ENCODE data around the gene RIPK1. TPM values are rescaled to one million over a fixed set of nuclear protein-coding genes. Genes with fewer than 3 reads are reported as not detected.
"Not testable (repeated sequence)": the region's sequence is repeated elsewhere in the genome, so short reads cannot be mapped to it uniquely, and the experiment has no call there.

Gene RIPK1
- total RNA-seq, 1 experiment from 2014 or later: 6.1 TPM

- H3K27me3 ChIP-seq: no peaks in the 10 kb centered on the region; the same call in 1 of the 2 replicates
- H3K4me1 ChIP-seq: no peaks in the 10 kb centered on the region
- no peak for DNase-seq
- no peaks in the 10 kb centered on the region for H3K36me3 ChIP-seq
- H3K4me3 ChIP-seq: no peak overlapping the region
- no peak overlapping the region for H3K27ac ChIP-seq
- no peaks in the 10 kb centered on the region for H3K9me3 ChIP-seq (replicated peaks)
Observed at GRCh38 chr6:3058957-3059356, 9.3 kb upstream of the RIPK1 start.

- H3K9me3 ChIP-seq (replicated peaks); H3K4me1 ChIP-seq; H3K27ac ChIP-seq; H3K36me3 ChIP-seq; DNase-seq; H3K4me3 ChIP-seq; H3K27me3 ChIP-seq: not testable (repeated sequence)
Observed at GRCh38 chr6:3060092-3060491, 8.2 kb upstream of the RIPK1 start.

DNA sequence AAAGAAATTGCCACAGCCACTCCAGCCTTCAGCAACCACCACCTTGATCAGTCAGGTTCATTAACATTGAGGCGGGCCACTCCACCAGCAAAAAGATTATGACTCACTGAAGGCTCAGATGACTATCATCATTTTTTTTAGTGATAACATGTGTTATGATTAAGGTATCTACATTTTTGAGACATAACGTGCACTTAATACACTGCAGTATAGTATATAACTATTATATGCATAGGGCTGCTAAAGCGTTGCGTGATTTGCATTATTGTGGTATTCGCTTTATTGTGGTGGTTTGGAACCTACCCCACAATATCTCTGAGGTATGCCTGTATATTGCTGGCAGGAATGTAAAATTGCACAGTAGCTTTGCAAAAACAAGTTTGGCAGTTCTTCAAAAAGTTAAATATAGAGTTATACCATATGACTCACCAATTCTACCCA is 6.8 kb upstream of the RIPK1 start:
- DNase-seq: no peak
- H3K9me3 ChIP-seq (replicated peaks): no peaks in the 10 kb centered on the region
- H3K27me3 ChIP-seq: no peaks in the 10 kb centered on the region; the same call in 1 of the 2 replicates
- no peak overlapping the region for H3K4me3 ChIP-seq
- no peak overlapping the region for H3K27ac ChIP-seq
- no peaks in the 10 kb centered on the region for H3K36me3 ChIP-seq
- no peaks in the 10 kb centered on the region for H3K4me1 ChIP-seq

- not testable (repeated sequence) for H3K9me3 ChIP-seq (replicated peaks); H3K4me1 ChIP-seq; H3K27me3 ChIP-seq; H3K27ac ChIP-seq; H3K36me3 ChIP-seq; DNase-seq
- peak overlapping the region; percentile 64 for H3K4me3 ChIP-seq
Observed at GRCh38 chr6:3063340-3063732, 5.0 kb upstream of the RIPK1 start.

- Histone ChIP-seq H3K9me3 (replicated peaks) (no peaks in the 10 kb centered on the region), H3K27ac (no peak overlapping the region), H3K36me3 (no peaks in the 10 kb centered on the region), H3K27me3 (no peaks in the 10 kb centered on the region), H3K4me3 (peak overlapping the region; percentile 64), H3K4me1 (no peaks in the 10 kb centered on the region)
- DNase-seq: peak; percentile 60 to 65
Observed at GRCh38 chr6:3063733-3064700, 4.3 kb upstream of the RIPK1 start.

DNA sequence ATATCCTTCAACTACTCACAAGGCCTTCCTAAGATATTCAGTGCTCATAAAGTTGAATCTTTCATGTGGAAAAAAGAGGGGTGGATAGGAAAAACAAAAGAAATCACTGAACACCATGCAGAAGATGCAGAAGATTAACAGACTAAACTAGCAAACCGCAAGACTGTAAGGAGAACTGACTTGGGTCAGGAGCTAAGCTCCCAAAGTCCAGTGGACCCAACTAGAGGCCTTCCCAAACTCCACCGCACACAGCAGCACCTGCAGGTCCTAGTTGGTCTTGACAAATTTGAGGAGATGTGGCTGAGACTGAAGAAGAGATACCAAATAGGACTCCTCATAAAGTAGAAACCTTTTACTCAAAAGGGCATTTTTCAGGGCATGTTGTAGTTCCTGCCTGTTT is 3.3 kb downstream of the RIPK1 start:
- Histone ChIP-seq H3K36me3 (no peaks in the 10 kb centered on the region), H3K4me3 (no peak overlapping the region), H3K4me1 (peaks cover 9% of the 10 kb centered on the region), H3K9me3 (replicated peaks) (no peaks in the 10 kb centered on the region), H3K27me3 (no peaks in the 10 kb centered on the region), H3K27ac (no peak overlapping the region)
- DNase-seq: no peak

DNA sequence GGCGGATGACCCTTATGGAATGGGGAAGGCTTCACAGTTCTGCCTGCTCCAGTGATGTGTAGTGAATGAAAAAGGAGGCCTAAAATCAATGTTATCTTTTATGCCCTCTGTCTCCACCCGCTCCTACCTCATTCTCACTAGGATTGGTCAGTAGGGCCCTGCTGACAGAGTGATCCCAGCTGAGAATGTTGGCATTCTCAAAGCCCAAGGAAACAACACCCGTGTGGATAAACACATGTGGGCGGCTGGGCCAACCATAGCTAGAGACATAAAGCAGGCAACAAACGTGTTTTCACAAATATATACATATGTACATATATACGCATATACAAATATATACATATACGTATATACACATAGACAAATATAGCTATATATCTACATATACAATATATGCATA is 4.5 kb downstream of the RIPK1 start:
- Histone ChIP-seq H3K9me3 (replicated peaks) (no peaks in the 10 kb centered on the region), H3K27ac (no peak overlapping the region), H3K4me1 (peaks cover 9% of the 10 kb centered on the region), H3K36me3 (no peaks in the 10 kb centered on the region), H3K4me3 (no peak overlapping the region), H3K27me3 (no peaks in the 10 kb centered on the region)
- DNase-seq: no peak

DNA sequence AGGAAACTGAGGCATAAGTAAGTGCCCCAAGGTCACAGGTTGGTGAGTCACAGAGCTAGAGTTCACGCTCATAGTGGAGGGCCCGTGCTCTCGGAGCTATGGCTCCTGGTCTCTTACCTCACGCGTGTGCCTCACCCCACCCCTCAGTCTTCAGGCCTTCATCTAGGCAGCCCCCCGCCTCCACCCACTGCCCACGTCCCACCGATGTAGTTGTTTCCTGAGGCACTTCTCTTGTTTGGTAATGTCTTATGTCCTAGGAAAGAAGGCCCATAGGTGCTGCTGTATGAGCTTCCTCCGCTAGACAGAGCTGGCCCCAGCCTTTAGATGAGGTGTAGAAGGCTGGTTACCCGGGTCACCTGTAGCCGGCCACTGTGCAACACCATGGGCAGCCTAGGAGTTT is 5.1 kb downstream of the RIPK1 start:
- no peak for DNase-seq
- Histone ChIP-seq H3K27ac (no peak overlapping the region), H3K4me3 (no peak overlapping the region), H3K36me3 (0 out of 2 replicates have a peak, but pooled peaks cover 2% of the 10 kb centered on the region), H3K9me3 (replicated peaks) (no peaks in the 10 kb centered on the region), H3K27me3 (no peaks in the 10 kb centered on the region), H3K4me1 (peaks cover 9% of the 10 kb centered on the region)

- no peaks in the 10 kb centered on the region for H3K27me3 ChIP-seq
- H3K36me3 ChIP-seq: peaks cover 4% of the 10 kb centered on the region; the same call in 1 of the 2 replicates
- peaks cover 9% of the 10 kb centered on the region for H3K4me1 ChIP-seq
- H3K27ac ChIP-seq: no peak overlapping the region
- H3K4me3 ChIP-seq: no peak overlapping the region
- H3K9me3 ChIP-seq (replicated peaks): no peaks in the 10 kb centered on the region
- DNase-seq: no peak
Observed at GRCh38 chr6:3075772-3076113, 7.4 kb downstream of the RIPK1 start.

DNA sequence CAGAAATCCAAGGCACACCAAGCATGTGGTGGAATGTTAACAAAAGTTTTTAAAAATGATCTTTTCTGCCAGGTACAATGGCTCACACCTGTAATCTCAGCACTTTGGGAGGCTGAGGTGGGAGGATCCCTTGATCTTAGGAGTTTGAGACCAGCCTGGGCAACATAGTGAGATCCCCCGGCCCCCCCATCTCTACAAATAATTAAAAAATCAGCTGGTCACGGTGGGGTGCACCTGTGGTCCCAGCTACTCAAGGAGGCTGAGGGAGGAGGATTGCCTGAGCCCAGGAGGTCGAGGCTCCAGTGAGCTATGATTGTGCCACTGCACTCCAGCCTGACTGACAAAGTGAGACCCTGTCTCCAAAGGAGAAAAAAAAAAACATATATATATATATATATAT is 8.0 kb downstream of the RIPK1 start:
- H3K4me1 ChIP-seq: peaks cover 9% of the 10 kb centered on the region
- no peaks in the 10 kb centered on the region for H3K27me3 ChIP-seq
- no peak overlapping the region for H3K4me3 ChIP-seq
- peaks cover 4% of the 10 kb centered on the region; the same call in 1 of the 2 replicates for H3K36me3 ChIP-seq
- DNase-seq: no peak
- H3K9me3 ChIP-seq (replicated peaks): no peaks in the 10 kb centered on the region
- H3K27ac ChIP-seq: no peak overlapping the region

DNA sequence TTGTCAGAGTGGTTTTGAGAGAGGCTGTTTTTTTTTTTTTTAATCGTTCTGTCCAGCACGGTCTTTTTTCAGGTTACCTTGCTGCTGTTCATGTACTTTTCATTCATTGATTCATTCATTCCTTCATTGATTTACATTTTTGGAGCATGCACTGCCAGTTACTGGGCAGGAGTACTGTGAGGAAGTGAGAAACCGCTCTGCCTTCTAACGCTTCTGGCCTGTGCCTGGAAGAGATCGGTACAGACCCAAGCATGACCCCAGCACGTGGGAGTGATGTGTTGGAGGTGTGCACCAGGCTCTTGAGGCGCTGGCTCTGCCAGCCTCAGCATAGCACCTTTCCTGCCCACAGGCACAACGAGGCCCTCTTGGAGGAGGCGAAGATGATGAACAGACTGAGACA is 9.1 kb downstream of the RIPK1 start:
- DNase-seq: no peak
- H3K9me3 ChIP-seq (replicated peaks): no peaks in the 10 kb centered on the region
- H3K27ac ChIP-seq: no peak overlapping the region
- no peaks in the 10 kb centered on the region for H3K27me3 ChIP-seq
- H3K4me1 ChIP-seq: peaks cover 9% of the 10 kb centered on the region
- H3K4me3 ChIP-seq: no peak overlapping the region
- H3K36me3 ChIP-seq: peaks cover 4% of the 10 kb centered on the region; the same call in 1 of the 2 replicates

DNA sequence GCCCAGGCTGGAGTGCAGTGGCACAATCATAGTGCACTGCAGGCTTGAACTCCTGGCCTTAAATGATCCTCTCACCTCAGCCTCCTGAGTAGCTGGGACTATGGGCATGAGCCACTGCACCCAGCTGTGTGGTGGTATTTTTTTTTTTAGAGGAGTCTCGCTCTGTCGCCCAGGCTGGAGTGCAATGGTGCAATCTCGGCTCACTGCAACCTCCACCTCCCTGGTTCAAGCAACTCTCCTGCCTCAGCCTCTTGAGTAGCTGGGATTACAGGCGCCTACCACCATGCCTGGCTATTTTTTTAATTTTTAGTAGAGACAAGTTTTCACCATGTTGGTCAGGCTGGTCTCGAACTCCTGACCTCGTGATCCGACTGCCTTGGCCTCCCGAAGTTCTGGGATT is 10.7 kb downstream of the RIPK1 start:
- not testable (repeated sequence) for DNase-seq; H3K9me3 ChIP-seq (replicated peaks); H3K4me1 ChIP-seq; H3K4me3 ChIP-seq; H3K27ac ChIP-seq; H3K36me3 ChIP-seq; H3K27me3 ChIP-seq

DNA sequence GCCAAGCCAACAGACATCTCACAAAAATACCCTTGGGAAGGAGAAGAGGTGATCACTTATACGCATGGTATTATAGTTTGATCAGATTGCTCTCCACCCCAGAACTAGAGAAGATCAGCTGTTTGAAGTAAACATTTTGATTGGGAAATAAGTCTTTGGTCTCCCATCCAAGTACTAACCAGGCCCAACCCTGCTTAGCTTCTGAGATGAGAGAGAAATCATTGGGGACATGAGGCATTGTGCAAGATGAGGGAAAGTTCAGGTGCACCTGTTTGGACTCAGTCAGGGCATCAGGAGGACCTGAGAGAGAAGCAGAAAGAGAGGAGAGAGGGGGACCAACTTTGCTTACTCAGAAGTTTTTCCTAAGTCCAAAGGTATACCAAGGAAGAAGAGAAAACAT is 11.4 kb downstream of the RIPK1 start:
- Histone ChIP-seq H3K36me3 (peaks cover 6% of the 10 kb centered on the region; the same call in 1 of the 2 replicates), H3K27ac (no peak overlapping the region), H3K4me3 (no peak overlapping the region), H3K27me3 (no peaks in the 10 kb centered on the region), H3K9me3 (replicated peaks) (no peaks in the 10 kb centered on the region), H3K4me1 (peaks cover 9% of the 10 kb centered on the region)
- DNase-seq: no peak

DNA sequence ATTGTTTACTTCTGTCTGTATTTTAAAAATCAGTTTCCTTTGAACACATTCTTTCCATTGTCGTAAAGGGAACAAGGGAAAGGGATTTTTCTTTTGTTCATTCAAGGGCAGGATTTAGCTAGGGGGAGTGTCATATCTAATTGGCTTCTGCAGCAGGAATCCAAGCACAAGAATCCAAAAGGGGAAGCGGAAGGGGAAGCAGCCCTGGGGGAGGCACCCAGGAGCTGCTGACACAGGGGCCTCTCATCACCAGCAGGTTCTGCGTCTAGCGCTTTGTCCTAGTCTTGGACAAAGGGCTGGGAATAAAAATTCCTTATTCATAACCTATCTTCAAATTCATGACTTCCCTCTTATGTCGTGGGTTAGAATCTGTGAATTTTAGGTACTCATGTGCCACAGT is 13.7 kb downstream of the RIPK1 start:
- Histone ChIP-seq H3K36me3 (peaks cover 6% of the 10 kb centered on the region; the same call in 1 of the 2 replicates), H3K4me1 (no peaks in the 10 kb centered on the region), H3K9me3 (replicated peaks) (no peaks in the 10 kb centered on the region), H3K27ac (no peak overlapping the region), H3K27me3 (no peaks in the 10 kb centered on the region), H3K4me3 (no peak overlapping the region)
- no peak for DNase-seq

- Histone ChIP-seq H3K27ac (no peak overlapping the region), H3K4me1 (no peaks in the 10 kb centered on the region), H3K36me3 (peaks cover 2% of the 10 kb centered on the region; the same call in 1 of the 2 replicates), H3K27me3 (no peaks in the 10 kb centered on the region), H3K9me3 (replicated peaks) (no peaks in the 10 kb centered on the region), H3K4me3 (no peak overlapping the region)
- no peak for DNase-seq
Observed at GRCh38 chr6:3085074-3085473, 16.8 kb downstream of the RIPK1 start.

Data from SJCRH30 (cell line).